NCI-H345 (cell line): ENCODE results near the gene GP5.

Experiments used
- DNase-seq: peaks from one replicate; lab custom pipeline; 2025; lab: John Stamatoyannopoulos, UW

GP5 gene, protein sequence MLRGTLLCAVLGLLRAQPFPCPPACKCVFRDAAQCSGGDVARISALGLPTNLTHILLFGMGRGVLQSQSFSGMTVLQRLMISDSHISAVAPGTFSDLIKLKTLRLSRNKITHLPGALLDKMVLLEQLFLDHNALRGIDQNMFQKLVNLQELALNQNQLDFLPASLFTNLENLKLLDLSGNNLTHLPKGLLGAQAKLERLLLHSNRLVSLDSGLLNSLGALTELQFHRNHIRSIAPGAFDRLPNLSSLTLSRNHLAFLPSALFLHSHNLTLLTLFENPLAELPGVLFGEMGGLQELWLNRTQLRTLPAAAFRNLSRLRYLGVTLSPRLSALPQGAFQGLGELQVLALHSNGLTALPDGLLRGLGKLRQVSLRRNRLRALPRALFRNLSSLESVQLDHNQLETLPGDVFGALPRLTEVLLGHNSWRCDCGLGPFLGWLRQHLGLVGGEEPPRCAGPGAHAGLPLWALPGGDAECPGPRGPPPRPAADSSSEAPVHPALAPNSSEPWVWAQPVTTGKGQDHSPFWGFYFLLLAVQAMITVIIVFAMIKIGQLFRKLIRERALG

DNA sequence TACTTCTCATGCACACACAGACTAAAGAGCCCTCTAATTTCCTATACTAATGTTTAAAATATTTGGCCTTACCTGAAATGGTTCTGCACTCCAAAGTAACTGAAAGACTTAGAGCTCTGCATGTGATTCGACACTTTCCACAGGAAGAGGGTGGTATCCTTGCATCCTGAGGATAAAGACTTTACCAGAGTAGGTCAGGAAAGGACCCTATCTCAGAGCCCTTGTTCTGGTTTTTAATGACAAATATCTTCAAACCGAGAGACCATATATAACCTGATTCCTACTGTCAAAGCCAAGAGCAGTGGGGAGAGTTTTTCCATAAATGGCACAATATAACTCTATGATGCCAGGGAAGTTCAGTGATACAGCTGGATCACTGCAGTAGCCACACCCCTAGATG lies at the start of gene GP5:
Gene GP5 (minus strand): TSS at position 101 of the 400 bp plus-strand sequence. CDS start 984 bp downstream, outside the sequence.
- DNase-seq, result no peak

DNA sequence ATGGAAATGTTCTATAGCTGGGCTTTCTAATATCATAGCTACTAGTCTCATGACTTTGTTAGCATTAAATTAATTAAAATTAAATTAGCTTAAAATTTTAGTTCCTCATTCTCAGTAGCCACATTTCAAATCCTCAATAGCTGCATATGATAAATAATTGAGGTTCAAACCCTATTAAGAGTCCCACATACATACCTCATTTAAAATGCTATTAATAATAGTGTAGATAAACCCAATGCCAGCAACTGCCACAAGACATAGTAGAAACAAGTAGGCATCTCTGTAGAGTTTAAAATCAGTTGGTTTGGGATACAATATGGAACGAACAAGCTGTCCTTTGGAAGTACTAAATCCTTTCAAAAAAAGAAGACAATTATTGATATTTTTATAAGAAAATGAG lies 48.6 kb upstream of the GP5 start:
- no peak for DNase-seq

DNA sequence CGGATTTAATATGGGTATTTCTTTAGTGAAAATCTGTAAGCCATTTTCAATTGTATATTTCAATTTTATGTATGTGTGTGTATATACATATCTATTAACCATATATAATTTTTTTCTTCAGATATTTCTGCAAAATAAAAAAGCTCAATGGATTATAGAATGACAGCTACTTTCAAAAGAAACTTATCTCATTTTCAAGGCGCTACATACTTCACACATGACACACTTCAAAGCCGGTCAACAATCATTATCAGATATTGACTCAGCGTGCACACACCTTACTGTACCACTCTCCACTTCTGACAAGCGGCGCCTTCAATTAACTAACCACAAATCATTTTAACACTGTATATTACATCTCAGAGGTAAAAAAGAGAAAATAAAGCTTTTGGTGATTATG lies 48.1 kb upstream of the GP5 start:
- no peak for DNase-seq

DNA sequence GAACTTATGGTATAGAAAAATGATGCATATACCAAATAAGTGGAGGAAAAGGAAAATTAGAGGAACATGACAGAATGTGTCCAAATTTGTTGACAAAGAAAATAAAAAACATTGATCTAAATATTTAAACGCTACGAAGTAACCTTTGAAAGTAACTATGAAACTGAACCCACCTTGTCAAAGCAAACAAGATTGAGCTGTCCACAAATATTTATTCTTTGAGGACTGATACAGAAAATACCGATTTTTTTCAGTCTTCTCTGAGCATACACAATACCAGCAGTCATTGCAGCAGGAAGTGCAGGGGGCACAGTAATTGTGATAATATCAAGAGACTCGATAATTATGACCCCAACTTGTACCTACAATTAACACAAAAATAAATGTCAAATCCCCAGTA lies 47.7 kb upstream of the GP5 start:
- DNase-seq, result no peak

DNA sequence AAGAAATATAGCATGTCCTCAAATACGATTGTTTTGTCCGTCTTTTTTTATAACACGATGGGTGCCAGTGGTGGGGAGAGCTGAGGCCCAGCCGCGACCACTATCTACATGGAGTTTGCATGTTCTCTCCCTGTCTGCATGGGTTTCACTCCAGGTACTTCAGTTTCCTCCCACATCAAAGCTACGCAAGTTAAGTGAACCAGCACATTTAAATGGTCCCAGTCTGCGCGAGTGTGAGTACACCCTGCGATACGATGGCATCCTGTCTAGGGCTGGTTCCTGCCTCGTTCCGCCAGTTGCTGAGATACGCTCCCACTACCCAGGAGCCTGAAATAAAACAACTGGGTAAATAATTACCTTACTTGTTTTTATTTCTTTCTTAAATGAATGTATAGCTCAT lies 47.1 kb upstream of the GP5 start:
- DNase-seq, result no peak

DNA sequence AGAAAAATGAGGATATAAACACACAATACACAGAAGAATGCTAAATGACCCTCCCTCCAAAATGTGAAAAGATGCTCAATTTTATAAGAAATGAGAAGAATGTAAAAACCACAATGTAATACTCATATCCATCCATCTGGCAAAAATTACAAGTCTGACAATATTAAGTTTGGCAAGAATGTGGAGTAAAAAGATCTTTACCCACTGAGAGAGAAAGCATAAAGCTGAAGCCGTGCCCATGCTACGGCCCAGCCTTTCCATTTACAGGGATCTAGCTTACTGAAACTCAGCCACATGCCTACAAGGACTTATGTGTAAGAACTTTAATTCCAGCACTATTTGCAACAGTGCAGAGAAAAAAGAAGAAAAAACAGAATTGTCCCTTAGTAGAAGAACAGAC lies 44.8 kb upstream of the GP5 start:
- DNase-seq, result no peak

DNA sequence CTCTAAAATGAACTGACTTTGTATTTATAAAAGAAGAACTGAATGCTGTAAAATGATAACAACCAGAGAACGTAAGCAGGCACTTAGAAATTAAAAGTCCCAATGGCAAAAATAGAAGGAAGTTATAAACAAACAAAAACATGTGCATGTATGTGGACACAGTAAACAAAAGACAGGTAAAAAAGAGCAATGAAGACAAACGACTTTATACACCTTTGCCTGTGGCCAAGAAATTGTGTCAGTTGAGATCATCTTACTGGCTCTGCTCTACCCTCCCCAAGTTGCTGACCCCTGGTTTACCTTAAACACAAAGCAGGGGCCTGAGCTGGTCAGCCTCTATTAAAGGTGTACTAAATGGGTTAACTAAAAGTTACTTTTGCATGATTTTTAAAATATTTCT lies 41.7 kb upstream of the GP5 start:
- no peak for DNase-seq

DNA sequence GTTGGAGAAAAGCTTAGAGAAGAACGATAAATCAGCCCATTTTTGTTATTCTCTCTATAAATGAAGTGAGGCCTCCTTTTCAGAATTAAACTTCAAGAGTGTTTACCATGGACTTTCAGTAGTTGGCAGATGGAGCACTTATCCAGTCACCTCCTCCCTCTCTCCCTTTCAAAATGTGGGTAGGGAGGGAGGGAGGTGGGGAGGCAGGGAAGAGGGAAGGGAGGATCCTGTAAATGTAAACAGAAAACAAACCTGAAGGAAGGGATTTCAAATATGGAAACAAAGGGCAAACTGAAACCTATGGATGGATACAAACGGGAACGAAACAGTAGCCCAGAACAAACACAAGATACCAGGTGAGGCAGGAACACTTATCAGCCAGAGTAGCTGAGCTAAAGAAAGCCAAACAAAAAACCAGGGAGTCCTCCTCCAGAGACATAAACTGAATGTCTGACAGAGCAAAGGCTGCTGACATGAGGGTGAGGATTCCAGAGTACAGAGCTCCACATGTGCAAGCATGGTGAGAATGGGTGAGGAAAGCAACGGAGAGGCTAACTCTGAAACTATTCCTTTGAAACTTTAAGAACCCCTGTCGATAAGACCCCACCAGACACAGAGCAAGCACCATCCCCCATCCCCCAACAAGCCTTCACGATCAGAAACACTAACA lies 41.0 kb upstream of the GP5 start:
- DNase-seq, result peak; percentile 93

DNA sequence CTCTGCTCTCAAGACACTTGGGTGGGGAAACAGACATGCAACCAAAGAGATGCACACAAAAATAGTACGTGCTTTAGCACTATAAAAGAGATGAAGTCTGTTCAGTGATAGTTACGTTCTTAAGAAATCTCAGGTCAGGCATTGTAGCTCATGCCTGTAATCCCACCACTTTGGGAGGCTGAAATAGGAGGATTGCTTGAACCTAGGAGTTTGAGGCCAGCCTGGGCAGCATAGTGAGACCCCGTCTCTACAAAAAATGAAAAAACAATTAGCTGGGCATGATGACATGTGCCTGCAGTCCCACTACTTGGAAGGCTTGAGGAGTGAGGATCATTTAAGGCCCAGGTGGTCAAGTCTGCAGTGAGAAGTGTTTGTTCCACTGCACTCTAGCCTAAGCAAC lies 35.4 kb upstream of the GP5 start:
- DNase-seq, result no peak

DNA sequence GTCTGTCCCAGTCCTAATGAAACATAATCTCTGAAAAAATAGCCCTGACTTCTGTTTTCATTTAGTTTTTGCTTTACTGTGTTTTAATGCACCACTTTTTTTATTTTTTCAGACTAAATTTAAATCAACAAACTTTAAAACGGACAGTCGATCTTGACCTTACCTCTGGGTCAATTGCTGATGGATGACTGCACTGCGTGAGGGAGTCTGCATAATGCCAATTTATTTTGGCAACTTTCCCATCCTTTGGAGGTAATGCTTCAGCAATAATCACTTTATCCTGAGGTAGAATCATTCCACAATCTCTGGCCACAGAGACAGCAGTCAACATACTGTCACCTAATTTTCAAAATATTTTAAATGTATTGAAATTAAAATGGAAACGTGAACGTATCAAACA lies 32.5 kb upstream of the GP5 start:
- no peak for DNase-seq

DNA sequence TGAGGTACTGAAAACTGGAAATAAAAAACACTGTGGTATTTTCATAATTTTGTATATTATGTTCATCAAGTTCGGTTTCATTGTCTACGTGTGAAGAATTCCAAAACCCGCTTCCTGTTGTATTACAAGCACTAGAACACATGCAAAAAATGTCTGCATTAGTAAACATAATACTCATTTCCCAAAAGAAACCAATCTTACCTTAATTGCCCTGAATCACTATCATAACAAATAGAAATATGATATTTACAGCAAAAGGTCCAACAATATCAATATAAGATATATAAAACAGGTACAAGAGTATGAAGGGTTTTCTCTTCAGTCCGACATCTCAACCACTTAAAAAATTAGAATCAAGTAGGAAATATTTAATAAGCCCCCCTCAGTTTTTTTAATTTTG lies 26.3 kb upstream of the GP5 start:
- no peak for DNase-seq

DNA sequence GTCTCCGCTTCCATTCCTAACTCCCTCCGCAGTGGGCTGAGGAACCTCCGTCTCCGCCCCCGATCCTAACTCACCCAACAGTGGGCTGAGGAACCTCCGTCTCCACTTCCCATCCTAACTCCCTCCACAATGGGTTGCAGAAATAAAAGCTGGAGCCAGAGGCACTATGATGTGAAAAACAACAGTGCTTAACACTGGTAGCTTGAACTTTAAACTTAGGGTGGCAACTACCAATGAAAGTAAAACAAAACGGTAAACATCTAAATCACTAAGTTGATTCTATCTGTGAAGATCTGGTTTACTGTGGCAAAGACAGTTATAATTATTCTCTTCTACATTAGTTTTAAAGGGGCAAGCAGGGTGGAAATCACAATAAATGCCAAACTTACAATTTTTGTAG lies 25.9 kb upstream of the GP5 start:
- no peak for DNase-seq

DNA sequence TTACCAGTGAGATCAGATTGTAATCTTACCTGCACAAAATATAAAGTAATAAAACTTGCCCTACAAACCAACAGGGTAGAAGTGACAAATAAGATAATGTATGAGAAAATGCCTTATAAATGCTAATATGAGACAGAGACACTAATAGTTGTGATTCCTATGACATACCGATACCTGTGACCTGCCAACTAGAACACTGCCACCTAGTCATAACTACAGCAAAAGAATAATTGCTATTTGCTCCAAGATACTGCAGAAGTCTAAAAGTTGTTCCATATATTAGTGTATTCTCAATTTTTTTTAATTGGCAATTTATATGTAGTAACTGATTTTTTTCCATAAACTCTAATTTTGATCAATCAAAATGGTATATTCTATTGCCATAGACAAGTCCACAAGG lies 25.3 kb upstream of the GP5 start:
- DNase-seq, result no peak

DNA sequence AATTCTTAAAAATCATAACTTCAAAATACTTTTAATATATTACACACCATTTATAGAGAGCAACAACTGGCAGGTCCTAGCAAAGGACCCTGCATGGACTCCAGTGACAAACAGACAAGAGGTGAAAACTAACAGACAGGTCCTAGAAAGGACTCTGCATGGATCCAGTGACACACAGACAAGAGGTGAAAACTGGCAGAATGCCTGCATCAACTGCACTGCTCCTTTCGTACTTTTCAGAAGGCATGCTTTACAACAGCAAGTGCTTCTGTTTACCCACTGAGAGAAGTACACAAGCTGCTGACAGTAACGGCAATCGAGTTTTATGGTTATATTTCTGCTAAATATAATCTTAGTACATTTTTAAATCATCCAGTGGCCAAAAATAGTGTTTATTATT lies 24.3 kb upstream of the GP5 start:
- peak; percentile 83 for DNase-seq

DNA sequence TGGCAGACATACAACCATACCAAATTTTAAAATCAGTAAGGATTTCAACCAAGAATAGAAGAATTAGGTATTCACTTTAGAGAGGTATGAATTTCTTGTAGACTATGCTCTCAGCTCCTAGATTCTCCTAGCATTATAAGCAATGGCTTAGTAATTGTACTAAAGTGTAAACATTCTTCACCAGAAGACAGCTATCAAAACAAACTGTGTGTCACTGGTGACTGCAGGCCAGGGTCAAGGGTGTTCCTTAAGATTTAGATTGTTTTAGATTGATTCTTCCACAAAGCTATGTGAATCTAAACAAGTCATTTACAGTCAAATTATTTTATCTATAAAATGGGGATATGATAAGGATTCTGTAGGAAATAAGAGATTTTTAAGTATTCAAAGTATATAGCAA lies 23.1 kb upstream of the GP5 start:
- DNase-seq, result no peak

DNA sequence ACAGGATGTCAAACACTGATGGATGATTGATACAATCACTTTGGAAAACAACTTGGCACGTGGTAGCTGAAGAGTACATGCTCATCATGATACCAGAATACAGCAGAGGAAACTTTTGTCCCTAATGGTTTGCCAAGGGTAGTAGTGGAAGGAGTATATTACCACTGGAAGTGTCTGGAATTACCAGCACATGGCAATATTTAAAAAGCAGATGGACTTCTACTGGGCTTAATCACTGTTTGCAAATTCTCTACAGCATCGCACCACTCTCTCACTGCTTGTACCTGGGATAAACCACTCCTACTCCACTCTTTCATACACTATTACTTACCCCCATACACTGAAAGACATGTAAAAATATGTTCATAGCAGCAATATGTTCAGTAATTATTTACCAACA lies 19.6 kb upstream of the GP5 start:
- DNase-seq, result no peak

DNA sequence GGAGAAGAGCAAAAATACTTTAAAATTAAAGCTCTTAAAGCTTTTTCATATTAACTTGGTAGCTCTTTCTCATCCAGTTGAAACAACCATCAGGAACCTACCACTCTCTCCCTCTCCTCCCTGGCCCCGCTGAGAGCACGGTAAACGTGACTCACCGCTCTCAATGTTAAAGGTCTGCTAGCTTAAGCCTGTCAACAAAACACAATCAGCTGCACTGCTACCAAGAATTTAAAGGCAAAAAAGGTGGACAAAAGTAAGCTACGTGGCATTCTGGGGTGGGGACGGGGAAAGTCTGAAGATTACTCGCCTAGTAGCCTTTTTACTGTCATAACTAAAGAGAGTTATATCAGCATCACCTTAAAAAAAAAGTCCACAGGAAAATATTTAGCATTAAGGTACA lies 8.4 kb upstream of the GP5 start:
- DNase-seq, result no peak

DNA sequence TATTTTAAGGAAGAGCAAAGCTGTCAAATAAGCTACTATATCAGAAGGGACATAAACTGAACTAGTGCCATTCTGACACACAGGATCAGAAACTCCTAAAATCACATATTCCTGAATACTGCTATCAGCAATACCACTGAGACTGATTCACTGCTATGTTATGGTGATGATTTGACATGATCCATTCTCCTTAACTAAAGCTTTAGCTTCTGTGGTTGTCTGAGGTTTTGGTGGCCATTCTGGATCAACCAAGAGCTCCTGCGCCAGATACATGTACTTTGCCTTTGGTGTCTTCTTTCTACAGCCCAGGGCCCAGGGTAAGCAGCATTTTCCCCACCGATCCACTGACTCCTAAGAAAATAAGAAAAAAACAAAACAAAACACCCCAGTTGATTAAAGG lies 6.7 kb upstream of the GP5 start:
- no peak for DNase-seq

DNA sequence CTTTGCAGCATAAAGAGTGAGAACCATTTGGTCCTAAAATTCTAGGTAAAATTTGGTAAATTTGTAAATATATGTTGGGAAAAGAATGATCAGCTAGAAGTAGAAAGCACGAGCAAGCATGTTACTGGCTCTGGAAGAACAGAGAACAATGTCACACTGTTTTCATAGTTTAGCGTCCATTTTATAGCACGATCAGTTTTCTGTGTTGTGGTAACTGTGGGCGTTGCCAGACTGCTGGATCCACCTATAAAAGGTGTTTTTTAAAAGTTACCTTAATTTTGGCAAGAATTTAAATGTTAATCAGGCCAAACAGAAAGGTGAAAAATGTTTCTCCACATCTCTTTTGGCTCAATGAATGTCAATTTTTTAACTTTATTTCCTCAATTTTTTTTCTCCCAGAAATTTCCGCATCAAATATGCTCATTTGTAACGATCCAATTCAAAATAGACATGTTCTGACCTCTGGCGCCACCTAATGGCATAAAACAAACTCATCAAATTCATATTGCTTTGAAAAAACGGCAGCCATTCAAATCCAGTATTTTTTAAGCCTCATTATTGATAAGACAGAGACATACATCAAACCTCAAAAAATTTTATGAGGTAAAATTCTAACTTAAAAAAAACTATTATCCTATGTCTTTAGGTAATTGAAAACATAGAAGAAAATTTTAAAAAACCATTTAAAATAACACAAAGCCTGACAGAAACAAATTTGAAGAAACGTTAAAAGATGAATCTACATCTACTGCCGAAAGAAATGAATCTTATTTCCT lies 5.5 kb upstream of the GP5 start:
- DNase-seq, result peak; percentile 71

DNA sequence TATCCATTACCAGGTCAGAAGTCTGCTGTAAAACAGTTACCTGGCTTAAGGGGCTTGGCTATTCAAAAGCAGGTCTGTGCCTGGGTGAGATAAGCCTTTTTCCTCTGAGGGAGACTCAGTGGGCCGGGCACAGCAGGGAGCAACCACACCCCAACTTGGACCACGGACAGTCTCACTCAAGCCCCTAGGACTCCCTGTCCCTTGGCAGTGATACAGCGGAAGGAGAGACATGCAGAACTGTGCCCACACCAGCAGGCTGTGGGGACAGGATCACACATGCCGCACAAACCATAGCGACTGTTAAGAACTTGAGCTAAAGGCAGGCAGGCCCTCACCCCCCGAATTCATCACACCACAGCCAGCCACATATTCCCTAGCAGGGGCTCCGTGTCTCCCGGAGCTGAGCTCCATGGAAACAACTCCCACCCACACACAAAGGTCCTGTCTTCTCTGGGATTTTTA lies 2.8 kb upstream of the GP5 start:
- no peak for DNase-seq

DNA sequence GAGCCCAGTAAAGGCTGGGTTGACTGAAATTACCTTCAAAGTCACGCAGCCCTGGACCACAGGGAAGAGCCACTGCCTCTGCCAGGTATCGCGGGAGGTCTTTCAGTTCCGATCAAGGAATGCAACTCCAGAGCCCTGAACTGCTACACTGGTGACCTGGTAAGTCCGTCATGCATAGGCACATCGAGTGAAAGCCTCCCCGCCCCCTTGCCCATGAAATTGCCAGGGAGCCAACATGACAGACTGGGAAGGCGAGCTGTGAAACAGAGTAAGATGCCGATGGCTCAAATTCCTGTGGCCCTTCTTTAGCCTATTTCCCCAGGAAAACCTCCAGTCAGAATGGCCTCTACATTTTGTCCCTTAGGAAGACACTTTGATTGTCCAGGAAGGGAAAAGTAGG lies 2.3 kb upstream of the GP5 start:
- DNase-seq, result no peak

DNA sequence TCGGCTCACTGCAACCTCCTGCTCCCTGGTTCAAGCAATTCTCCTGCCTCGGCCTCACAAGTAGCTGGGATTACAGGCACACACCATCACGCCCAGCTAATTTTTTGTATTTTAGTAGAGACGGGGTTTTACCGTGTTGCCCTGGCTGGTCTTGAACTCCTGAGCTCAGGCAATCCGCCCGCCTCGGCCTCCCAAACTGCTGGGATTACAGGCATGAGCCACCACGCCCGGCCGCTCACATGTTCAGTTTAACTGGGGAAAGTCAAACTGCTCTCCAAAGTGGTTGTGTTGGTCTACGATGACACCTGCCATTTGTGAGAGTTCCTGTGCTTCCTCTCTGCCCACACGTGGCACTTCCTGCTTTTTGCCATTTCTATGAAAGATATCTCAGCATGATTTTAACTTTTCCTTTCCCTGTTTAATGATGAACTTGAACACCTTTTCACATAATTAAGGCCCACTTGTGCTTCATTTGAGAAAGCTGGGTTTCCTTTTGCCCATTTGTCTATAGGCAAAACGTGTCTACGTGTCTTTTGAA lies 877 bp upstream of the GP5 start:
- no peak for DNase-seq
